GM18867 (cell line): ENCODE measurements around the gene PLAC8.
"Not testable (repeated sequence)": the region's sequence is repeated elsewhere in the genome, so short reads cannot be mapped to it uniquely, and the experiment has no call there.

Experiments
- ATAC-seq: cut with Tn5 transposase; IDR thresholded peaks from one replicate; pipeline ENCODE4 v1.9.1; 2021; ENCODE audit warnings: mild to moderate bottlenecking, moderate library complexity; ENCODE audit not compliant: unreplicated experiment

PLAC8 gene

DNA sequence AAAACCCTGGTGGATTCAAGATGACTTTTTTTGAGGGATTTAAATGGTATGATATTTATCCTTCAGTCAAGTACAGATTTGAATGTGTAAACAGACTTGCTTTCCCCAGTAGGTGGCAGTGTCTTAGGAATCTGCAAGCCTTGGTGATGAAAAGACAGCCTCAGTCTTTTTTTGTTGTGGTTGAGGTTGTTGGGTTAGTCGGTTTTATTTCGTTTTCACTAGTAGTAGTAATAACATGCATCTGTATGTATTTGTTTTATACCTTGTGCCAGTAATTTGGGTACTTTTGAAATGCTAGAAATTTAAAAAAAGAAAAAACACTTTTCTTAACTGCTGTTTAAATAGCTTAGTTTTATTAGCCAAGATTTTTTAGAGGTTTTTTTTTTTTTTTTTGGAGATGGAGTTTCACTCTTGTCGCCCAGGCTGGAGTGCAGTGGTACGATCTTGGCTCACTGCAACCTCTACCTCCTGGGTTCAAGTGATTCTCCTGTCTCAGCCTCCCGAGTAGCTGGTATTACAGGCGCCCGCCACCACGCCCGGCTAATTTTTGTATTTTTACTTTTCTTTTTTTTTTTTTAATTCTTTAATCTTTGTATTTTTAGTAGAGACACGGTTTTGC, 40.3 kb downstream of the PLAC8 start:
- peak; percentile 91 for ATAC-seq

DNA sequence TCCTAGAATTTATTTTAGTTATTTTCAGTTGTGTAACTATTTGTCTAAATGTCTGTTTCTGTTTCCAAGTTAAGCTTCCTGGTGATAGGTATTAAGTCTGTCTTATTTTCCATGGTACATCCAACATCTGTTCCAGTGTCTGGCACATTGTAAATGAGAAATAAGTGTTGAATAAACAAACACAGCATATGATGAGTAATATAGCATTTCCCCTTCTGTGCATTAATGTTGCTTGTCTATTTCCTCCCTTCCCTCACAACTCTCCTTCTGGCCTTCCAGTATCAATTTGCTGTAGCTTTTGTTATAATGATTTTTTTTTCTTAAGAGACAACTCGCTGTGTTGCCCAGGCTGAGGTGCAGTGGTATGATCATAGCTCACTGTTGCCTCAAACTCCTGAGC, 43.4 kb downstream of the PLAC8 start:
- ATAC-seq, result no peak

- ATAC-seq, result no peak
These were observed 47.4 kb downstream of the PLAC8 start for GRCh38 chr4:83067058-83067639.

DNA sequence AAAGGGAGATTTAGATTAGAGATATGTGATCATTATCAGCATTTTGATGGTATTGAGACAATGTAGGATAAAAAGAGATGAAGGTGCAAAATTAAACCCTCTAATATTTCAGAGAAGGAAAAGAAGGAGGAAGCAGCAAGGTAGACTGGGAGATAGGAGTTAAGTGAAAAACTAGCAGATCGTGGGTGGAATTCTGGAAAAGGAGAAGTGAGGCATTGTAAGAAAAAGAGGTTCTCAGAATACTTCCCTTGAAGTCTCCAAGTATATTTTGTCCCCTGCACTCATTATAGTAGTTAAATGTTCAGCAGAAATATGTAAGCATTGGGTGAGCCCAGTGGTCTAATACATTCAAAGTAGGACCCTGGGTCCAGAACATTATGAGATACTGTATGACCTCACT, 49.3 kb downstream of the PLAC8 start:
- no peak for ATAC-seq

GRCh38 chr4:83062739-83063138, 51.8 kb downstream of the PLAC8 start:
- ATAC-seq, result no peak

- ATAC-seq, result no peak
These were observed 59.6 kb downstream of the PLAC8 start for GRCh38 chr4:83054928-83055327.

DNA sequence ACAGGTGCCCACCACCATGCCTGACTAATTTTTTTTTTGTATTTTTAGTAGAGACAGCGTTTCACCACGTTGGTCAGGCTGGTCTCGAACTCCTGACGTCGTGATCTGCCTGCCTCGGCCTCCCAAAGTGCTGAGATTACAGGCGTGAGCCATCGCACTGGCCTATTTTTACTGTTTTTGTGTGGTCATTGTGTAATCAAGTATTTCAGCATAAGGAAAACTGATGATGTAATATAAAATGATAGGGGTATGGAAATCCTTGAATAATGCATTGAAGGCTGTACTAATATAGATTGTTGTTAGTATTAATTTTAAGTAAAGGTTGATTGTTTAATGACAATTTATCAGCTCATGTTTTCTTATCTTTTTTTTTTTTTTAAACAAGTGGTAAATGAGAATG, 65.7 kb downstream of the PLAC8 start:
- ATAC-seq, result not testable (repeated sequence)

DNA sequence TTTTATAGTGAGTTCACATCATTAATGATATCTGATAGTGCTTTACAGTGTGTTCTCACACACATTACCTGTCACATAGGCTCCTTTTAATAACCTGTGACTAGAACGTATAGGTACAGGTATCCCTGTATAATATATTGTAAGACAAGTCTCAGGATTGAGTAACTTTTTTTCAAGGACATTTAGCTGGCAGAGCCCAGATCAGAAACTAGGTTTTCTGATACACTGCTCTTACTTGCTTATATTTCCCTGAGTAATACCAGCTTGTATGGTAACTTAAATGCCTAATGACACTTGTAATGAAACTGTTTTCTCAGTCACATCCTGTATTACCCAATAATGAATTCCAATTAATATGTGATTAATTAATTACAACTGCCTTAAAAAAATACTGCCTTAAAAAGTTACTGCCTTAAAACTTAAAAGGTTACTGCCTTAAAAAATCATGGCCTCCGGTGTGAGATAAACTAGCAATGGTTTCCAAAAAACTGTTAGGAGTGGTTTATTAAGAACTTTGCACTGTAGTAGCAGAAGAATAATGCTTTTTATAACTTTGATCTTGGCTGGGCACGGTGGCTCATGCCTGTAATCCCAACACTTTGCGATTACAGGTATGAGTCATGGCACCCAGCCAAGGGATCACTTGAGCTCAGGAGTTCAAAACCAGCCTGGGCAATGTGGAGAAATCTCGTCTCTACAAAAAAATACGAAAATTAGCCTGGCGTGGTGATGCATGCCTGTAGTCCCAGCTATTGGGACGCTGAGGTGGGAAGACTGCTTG, 67.6 kb downstream of the PLAC8 start:
- ATAC-seq, result no peak

DNA sequence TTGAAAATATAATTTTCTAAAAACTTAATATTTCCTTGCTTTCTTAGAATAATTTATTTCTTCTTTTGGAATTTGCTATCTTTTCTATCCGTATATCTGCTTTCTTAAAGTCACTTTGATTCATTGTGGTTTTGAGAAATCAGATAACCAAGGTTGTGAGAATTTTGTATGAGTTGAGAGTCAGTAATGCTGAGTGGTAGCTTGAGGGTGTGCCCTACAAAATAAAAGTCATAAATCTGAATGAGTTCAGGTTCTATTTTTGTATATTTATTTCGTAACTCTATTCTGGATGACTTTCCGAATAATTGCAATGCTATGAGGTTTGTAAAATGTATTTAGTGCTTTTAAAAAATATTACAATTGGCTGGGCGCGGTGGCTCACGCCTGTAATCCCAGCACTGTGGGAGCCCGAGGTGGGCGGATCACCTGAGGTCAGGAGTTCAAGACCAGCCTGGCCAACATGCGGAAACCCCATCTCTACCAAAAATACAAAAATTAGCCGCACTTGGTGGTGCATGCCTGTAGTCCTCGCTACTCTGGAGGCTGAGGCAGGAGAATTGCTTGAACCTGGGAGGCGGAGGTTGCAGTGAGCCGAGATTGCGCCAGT, 70.6 kb downstream of the PLAC8 start:
- ATAC-seq, result no peak

GRCh38 chr4:83043157-83043556, 71.4 kb downstream of the PLAC8 start:
- ATAC-seq, result not testable (repeated sequence)

- ATAC-seq, result no peak
These were observed 74.3 kb downstream of the PLAC8 start for GRCh38 chr4:83040269-83040668.
